Adrenal gland (tissue), 12 donors: ENCODE data around the gene CKAP2L. TPM values are rescaled to one million over a fixed set of nuclear protein-coding genes. Genes with fewer than 3 reads are reported as not detected.
A peak's percentile ranks its signal among the peaks of the same experiment; 100 is the strongest.

Source experiments
- DNase-seq, 7 donors: peaks; one replicate each; pipeline ENCODE4 v3.0.0-alpha.2; 2019 to 2020
- H3K27ac ChIP-seq, 5 donors: fragments of 200-600 bp; sonication (generic) in 4 of 5; 1 replicate in 3 of 5; 2 replicates in 2 of 5; pipeline versions ENCODE4 v1.5.1 to v1.8.0; 2016 to 2020; ENCODE audit warnings: mild to moderate bottlenecking in 1 of 5
- H3K27me3 ChIP-seq: fragments of 200-600 bp; 2 replicates; pipeline ENCODE4 v1.8.0; 2021
- H3K36me3 ChIP-seq, 2 donors: fragments of 200-600 bp; replicated peaks in 1 of 2; 1 replicate in 1 of 2; 2 replicates in 1 of 2; pipeline versions ENCODE4 v1.5.1 to v1.8.0; 2018 to 2022
- H3K4me1 ChIP-seq, 2 donors: fragments of 200-600 bp; replicated peaks in 1 of 2; 1 replicate in 1 of 2; 2 replicates in 1 of 2; pipeline versions ENCODE4 v1.5.1 to v1.8.0; 2018 to 2021
- H3K4me3 ChIP-seq, 4 donors: fragments of 200-600 bp; sonication (generic) in 3 of 4; one replicate each; pipeline ENCODE4 v1.5.1; 2016 to 2018
- H3K9me3 ChIP-seq, 3 donors: fragments of 200-600 bp; sonication (generic) in 1 of 3; replicated peaks in 1 of 3; 1 replicate in 2 of 3; 2 replicates in 1 of 3; pipeline versions ENCODE4 v1.5.1 to v1.8.0; 2016 to 2021
- POLR2A ChIP-seq, 2 donors: fragments of 450-650 bp; IDR thresholded peaks; one replicate each; pipeline ENCODE4 v1.6.1; 2017; ENCODE audit warnings: antibody characterized with exemption in 2 of 2, mild to moderate bottlenecking in 2 of 2, moderate library complexity in 1 of 2
- WGBS, 4 donors: extraction: QIAGEN DNeasy Blood & Tissue Kit in 2 of 4; methylation state at CpG; one replicate each; pipeline versions ENCODE4 v1.1.5 to v1.1.7; 2013 to 2017; 5-methylcytosine and 5-hydroxymethylcytosine counted together
- intact Hi-C, 2 donors: fragments of 100-400 bp; cut with DNase I; formaldehyde crosslinking; loops; one replicate each; pipeline versions ENCODE4 v1.14.1 to v1.15.0; 2022 to 2023
- polyA plus RNA-seq, 3 donors: library from polyadenylated mRNA; stranded (reverse); fragments of 200-250 nt in 2 of 3; fragments of 350-450 nt in 1 of 3; fragmentation: Illumina TruSeq in 1 of 3; extraction: RNeasy Lipid Tissue Mini Kit (QIAGEN cat#74804) in 1 of 3; gene quantifications; one replicate each; pipeline ENCODE4 v1.2.3, GENCODE V29; 2013 to 2014
- total RNA-seq, 9 donors: library from RNA; depleted of rRNA in 4 of 9; stranded (reverse); fragments of >200 nt in 4 of 9; fragments of 120-200 nt in 1 of 9; fragmentation: NEBNext Ultra II Directional in 1 of 9; extraction: Animal tissue kit (Norgen Biotek cat#: 25700) in 1 of 9; gene quantifications; one replicate each; pipeline versions ENCODE4 v1.1.0 to v1.2.4, GENCODE V29; 2013 to 2023
- TF ChIP-seq, protein P1 (sequence below), 6 experiments: fragments of 450-650 bp in 4 of 6; fragments of 200-600 bp in 2 of 6; sonication (generic) in 1 of 6; IDR thresholded peaks; 1 replicate in 5 of 6; 2 replicates in 1 of 6; pipeline versions ENCODE4 v1.5.1 to v1.8.0; 2016 to 2021; ENCODE audit warnings: antibody characterized with exemption in 6 of 6, mild to moderate bottlenecking in 2 of 6, moderate library complexity in 1 of 6
- donor health status: healthy with polysubstance abuse.
- donor health status: Bipolar disorder and iron deficiency.
- donor health status: DM: yes; HTN: yes; CAD: no.
- donor health status: DM: no; HTN: no; CAD: no.
- donor health status: DM: no; HTN: no; CAD: no.
- donor health status: DM: yes; HTN: yes; CAD: no.

CKAP2L gene
- total and polyA plus RNA-seq, 12 donors = 0.10 to 6.9 (median 0.81) TPM; not detected in 2

DNA sequence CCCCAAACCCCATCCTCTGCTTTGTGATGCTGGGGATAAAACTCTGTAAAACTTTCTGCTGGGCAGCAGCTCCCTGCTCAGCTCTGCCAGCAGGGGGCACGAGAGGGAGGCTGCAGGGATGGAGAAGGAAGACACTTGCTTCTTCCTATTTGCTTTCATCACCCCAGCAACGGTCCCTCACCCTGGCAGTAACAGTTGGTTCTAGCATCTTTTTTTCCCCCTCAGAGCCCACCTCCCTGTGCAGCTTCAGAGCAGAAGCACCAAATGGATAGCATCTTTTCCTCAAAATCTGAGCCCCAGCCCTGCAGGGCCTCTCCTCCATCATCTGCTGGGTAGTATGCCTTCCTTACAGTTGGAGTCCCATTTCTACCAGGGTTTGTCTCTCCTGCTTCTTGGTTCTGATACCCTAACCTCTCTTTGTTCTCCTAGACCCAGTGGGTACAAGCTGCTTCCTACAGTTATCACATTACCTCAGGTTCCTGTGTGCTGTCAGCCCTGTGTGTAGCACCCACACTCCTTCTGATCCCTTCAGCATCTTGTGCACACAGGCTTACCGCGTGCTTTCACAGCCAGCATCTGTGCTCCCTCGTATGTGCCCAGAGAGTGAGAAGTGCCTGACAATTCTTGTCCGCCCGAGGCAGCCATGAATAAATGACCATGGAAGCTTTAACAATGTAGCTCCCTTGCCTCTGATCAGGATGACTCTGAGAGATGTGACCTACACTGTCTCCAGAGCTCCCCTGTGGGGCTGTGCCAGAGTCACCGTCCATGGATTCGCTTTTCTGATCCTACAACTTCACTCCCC is 14.5 kb downstream of the CKAP2L start:
- WGBS, 4 donors = 66 to 69% (median 67%) methylated on average over 9 of the region's 9 CpGs
- no peak overlapping the region for H3K27ac ChIP-seq
- H3K4me1 ChIP-seq = no peaks in the 10 kb centered on the region
- H3K27me3 ChIP-seq = no peaks in the 10 kb centered on the region
- peak; percentile 61 to 84 (median 72) for DNase-seq
- no peaks in the 10 kb centered on the region for H3K9me3 ChIP-seq
- no peak overlapping the region for H3K4me3 ChIP-seq
- no peaks in the 10 kb centered on the region for H3K36me3 ChIP-seq
- intact Hi-C loops = loop anchor here (5.0 to 10.0 kb wide), 4 partner anchors 132 to 207 kb away; no protein-coding TSS in a partner anchor
- TF ChIP-seq, protein P1, sequence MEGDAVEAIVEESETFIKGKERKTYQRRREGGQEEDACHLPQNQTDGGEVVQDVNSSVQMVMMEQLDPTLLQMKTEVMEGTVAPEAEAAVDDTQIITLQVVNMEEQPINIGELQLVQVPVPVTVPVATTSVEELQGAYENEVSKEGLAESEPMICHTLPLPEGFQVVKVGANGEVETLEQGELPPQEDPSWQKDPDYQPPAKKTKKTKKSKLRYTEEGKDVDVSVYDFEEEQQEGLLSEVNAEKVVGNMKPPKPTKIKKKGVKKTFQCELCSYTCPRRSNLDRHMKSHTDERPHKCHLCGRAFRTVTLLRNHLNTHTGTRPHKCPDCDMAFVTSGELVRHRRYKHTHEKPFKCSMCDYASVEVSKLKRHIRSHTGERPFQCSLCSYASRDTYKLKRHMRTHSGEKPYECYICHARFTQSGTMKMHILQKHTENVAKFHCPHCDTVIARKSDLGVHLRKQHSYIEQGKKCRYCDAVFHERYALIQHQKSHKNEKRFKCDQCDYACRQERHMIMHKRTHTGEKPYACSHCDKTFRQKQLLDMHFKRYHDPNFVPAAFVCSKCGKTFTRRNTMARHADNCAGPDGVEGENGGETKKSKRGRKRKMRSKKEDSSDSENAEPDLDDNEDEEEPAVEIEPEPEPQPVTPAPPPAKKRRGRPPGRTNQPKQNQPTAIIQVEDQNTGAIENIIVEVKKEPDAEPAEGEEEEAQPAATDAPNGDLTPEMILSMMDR (IDR thresholded peaks at IDR 0.05) = peak; percentile 70 to 92 (median 84)
- no peak for TF ChIP-seq POLR2A (IDR thresholded peaks at IDR 0.05)

DNA sequence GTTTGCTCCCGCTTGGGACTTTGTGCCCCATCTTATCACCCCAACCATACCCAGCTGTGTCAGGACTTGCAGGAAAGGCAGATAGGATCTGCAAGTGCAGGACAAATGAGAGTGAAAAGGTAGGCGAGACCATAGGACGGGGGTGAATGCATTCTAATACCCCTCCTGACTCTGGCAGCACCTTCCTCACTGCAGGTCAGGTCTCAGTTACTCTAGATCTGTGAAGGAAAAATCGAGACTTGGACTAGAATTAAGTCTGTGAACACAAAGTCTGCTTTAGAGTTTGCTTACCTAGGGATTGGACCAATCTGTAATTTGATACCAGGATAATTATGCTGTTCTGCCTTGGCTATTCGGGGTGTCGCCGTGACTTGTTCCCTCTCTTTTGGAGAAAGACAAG is 23.9 kb downstream of the CKAP2L start:
- Histone ChIP-seq H3K9me3 (no peaks in the 10 kb centered on the region), H3K4me3 (no peak overlapping the region), H3K27me3 (no peaks in the 10 kb centered on the region), H3K4me1 (no peaks in the 10 kb centered on the region), H3K27ac (no peak overlapping the region), H3K36me3 (no peaks in the 10 kb centered on the region)
- 97 to 99% (median 98%) methylated on average over 7 of the region's 7 CpGs for WGBS, 4 donors
- intact Hi-C loops = no loop called here
- no peak for TF ChIP-seq POLR2A (IDR thresholded peaks at IDR 0.05)
- TF ChIP-seq, protein P1 (IDR thresholded peaks at IDR 0.05) = no peak
- DNase-seq = no peak

DNA sequence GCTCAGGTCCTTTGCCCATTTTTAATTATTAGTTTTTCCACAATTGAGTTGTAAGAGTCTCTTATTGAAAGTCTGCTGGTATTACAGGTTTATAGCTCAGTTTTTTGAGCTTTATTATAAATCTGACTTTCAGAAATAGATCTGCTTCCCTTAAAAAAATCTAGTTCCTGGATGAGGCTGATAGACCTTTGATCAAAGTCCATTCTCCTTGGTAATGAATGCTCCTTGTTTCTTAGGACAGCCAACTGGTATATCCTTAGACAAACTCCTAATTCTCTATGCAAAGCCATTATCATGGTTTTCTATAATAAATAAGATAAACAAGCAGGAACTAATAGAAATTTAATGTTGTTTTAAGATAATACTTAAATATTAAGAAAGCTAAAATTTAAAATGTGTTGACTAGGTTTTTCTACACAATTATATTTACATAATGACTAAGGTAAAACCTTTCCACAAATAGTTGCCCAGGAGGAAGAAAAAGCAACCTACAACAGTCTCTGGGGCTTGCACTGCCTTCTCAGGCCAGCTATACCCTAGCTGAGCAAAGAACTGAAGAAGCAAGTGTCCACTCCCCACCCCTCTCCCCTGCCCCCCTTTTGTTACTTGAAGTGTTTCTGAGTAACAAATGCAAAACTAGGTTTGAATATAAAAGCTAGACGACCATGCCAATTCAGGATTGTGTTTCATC is 26.7 kb downstream of the CKAP2L start:
- DNase-seq = no peak
- Histone ChIP-seq H3K9me3 (no peaks in the 10 kb centered on the region), H3K4me1 (no peaks in the 10 kb centered on the region), H3K36me3 (no peaks in the 10 kb centered on the region), H3K27me3 (no peaks in the 10 kb centered on the region), H3K4me3 (no peak overlapping the region), H3K27ac (no peak overlapping the region)
- WGBS, 4 donors = 83 to 100% (median 86%) methylated on average over 1 of the region's 1 CpG
- intact Hi-C loops = no loop called here
- no peak for TF ChIP-seq POLR2A (IDR thresholded peaks at IDR 0.05)
- TF ChIP-seq, protein P1 (IDR thresholded peaks at IDR 0.05) = no peak

DNA sequence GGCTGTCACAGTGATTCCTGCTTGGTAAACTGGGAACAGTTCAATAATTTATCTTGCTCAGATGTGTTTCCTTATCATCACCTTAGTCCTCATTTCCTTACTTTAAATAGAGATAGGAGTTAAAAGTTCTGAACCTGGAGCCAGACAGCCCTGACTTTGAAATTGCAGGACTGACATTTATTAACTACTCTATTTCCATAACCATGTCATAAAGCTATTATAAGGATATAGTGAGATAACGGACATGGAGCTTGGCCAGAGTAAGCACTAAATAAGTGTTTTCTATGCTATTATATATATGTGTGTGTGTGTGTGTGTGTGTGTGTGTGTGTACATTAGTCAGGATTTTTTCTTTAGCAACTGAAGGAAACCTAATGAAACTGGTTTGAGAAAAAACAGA is 30.5 kb downstream of the CKAP2L start:
- H3K4me3 ChIP-seq = no peak overlapping the region
- peaks cover 0 to under 1% of the 10 kb centered on the region in 2 donors for H3K4me1 ChIP-seq
- no peak overlapping the region for H3K27ac ChIP-seq
- H3K9me3 ChIP-seq = no peaks in the 10 kb centered on the region
- no peaks in the 10 kb centered on the region for H3K36me3 ChIP-seq
- WGBS, 4 donors = 55 to 67% (median 61%) methylated on average over 1 of the region's 1 CpG
- TF ChIP-seq, protein P1 (IDR thresholded peaks at IDR 0.05) = no peak
- no peak for TF ChIP-seq POLR2A (IDR thresholded peaks at IDR 0.05)
- intact Hi-C loops = no loop called here
- H3K27me3 ChIP-seq = no peaks in the 10 kb centered on the region
- no peak for DNase-seq
